ENCODE data around the gene PDE8B.

GRCh38 chr5:77235846-77236721 is 25.6 kb downstream of the PDE8B start:
- TF ChIP-seq HDGF (IDR thresholded peaks at IDR 0.05; ENCODE audit: borderline replicate concordance) (no peak), FOXK2 (IDR thresholded peaks at IDR 0.05) (no peak), CTBP1 (IDR thresholded peaks at IDR 0.05; ENCODE audit: borderline replicate concordance) (no peak), FOXM1 (IDR thresholded peaks at IDR 0.05; ENCODE audit: borderline replicate concordance) (no peak), LEF1 (IDR thresholded peaks at IDR 0.05; ENCODE audit: borderline replicate concordance) (no peak), BHLHE40 (IDR thresholded peaks at IDR 0.05; ENCODE audit: borderline replicate concordance) (no peak), SUZ12 (IDR thresholded peaks at IDR 0.05) (no peak), L3MBTL2 (conservative IDR thresholded peaks at IDR 0.05) (no peak), NFRKB (IDR thresholded peaks at IDR 0.05) (no peak), ZNF384 (IDR thresholded peaks at IDR 0.05) (no peak), PKNOX1 (IDR thresholded peaks at IDR 0.05) (no peak)
